HepG2 (cell line): ENCODE measurements around the gene CASKIN1. TPM values are rescaled to one million over a fixed set of nuclear protein-coding genes. Genes with fewer than 3 reads are reported as not detected.

Experiments
- ATAC-seq: fragments of 200-7000 bp; cut with Tn5 transposase; 3 replicates; pipeline ENCODE4 v1.9.1; 2020; ENCODE audit warnings: mild to moderate bottlenecking, moderate library complexity
- BruUV-seq: library from RNA; stranded (reverse); fragments of 400-500 nt; replicated peaks from 2 replicates; lab custom pipeline; 2021; lab: Mats Ljungman, UMichigan
- CTCF ChIA-PET: fragments of 300-600 bp; formaldehyde crosslinking; extraction: SDS; loops from one replicate; lab custom pipeline; 2021; ENCODE audit warnings: low total read pairs, inconsistent platforms, low intra/inter-chr PET ratio; lab: Yijun Ruan, JAX
- POLR2A ChIA-PET: fragments of 350-600 bp; sonication (Branson Sonifier 250); formaldehyde crosslinking; loops from one replicate; lab custom pipeline; 2020; ENCODE audit warnings: antibody characterized with exemption, inconsistent platforms; lab: Yijun Ruan, JAX
- DNase-seq: peaks from one replicate; pipeline ENCODE4 v3.0.0-alpha.2; 2015; ENCODE audit warnings: low spot score
- FAIRE-seq: peaks from 3 replicates; lab custom pipeline; 2011; peaks lifted over from hg19 to GRCh38; lab: Jason Lieb, UNC
- H2AFZ ChIP-seq: one replicate; pipeline ENCODE4 v1.6.1; 2011; ENCODE audit warnings: low read length, inconsistent platforms
- H3K27ac ChIP-seq: fragments of 300-600 bp; 3 replicates; pipeline ENCODE4 v1.8.0; 2011; ENCODE audit warnings: mixed run types, mild to moderate bottlenecking, mixed read lengths, low read length, inconsistent platforms; ENCODE audit not compliant: insufficient read depth; ENCODE audit errors: extremely low read length
- H3K27me3 ChIP-seq, 2 experiments: fragments of 200-600 bp in 1 of 2; 2 replicates in 1 of 2; 3 replicates in 1 of 2; pipeline versions ENCODE4 v1.6.0 to v1.8.0; 2011; ENCODE audit warnings: low read length in 2 of 2, mild to moderate bottlenecking in 2 of 2, moderate library complexity in 2 of 2, inconsistent platforms in 1 of 2; ENCODE audit not compliant: insufficient read depth in 2 of 2, control insufficient read depth in 1 of 2
- H3K36me3 ChIP-seq, 2 experiments: fragments of 200-600 bp in 1 of 2; replicated peaks in 1 of 2; 2 replicates in 1 of 2; 3 replicates in 1 of 2; pipeline versions ENCODE4 v1.5.1 to v1.8.0; 2011; ENCODE audit warnings: low read length in 2 of 2, inconsistent platforms in 1 of 2; ENCODE audit not compliant: insufficient read depth in 2 of 2, control insufficient read depth in 1 of 2
- H3K4me1 ChIP-seq: 2 replicates; pipeline ENCODE4 v1.5.1; 2012; ENCODE audit warnings: low read length, inconsistent platforms; ENCODE audit not compliant: insufficient read depth
- H3K4me2 ChIP-seq: 2 replicates; pipeline ENCODE4 v1.6.0; 2011; ENCODE audit warnings: low read depth, low read length, inconsistent platforms
- H3K4me3 ChIP-seq, 3 experiments: fragments of 200-600 bp in 1 of 3; sonication (generic), shearing (Covaris generic) in 1 of 3; replicated peaks in 1 of 3; 2 replicates each; pipeline ENCODE4 v1.5.1; 2011 to 2016; ENCODE audit warnings: low read length in 3 of 3, inconsistent platforms in 2 of 3, low read depth in 2 of 3, mild to moderate bottlenecking in 2 of 3, control low read depth in 1 of 3, mixed read lengths in 1 of 3; ENCODE audit not compliant: insufficient read depth in 1 of 3
- H3K79me2 ChIP-seq: one replicate; pipeline ENCODE4 v1.6.1; 2011; ENCODE audit warnings: low read length, inconsistent platforms; ENCODE audit not compliant: insufficient read depth
- H3K9ac ChIP-seq: 2 replicates; pipeline ENCODE4 v1.6.0; 2011; ENCODE audit warnings: mild to moderate bottlenecking, low read depth, low read length, inconsistent platforms; ENCODE audit not compliant: insufficient read depth
- H3K9me3 ChIP-seq: 2 replicates; pipeline ENCODE4 v1.5.1; 2012; ENCODE audit warnings: mild to moderate bottlenecking, low read length
- H4K20me1 ChIP-seq: 2 replicates; pipeline ENCODE4 v1.6.0; 2011; ENCODE audit warnings: inconsistent platforms, mild to moderate bottlenecking, low read length, moderate library complexity; ENCODE audit not compliant: insufficient read depth
- AGO2 ChIP-seq: fragments of 200-400 bp; formaldehyde crosslinking; optimal IDR thresholded peaks from 2 replicates; pipeline ENCODE3; 2017; ENCODE audit warnings: mild to moderate bottlenecking, low read depth, low read length, moderate library complexity
- ATF6 ChIP-seq: sonication (generic); formaldehyde crosslinking; conservative IDR thresholded peaks from 2 replicates; pipeline ENCODE4 v1.4.0; 2020; ENCODE audit warnings: missing genetic modification reagents
- CEBPB ChIP-seq: IDR thresholded peaks from 2 replicates; pipeline ENCODE4 v1.6.1; 2011; ENCODE audit warnings: low read depth, low read length, improper control_type of control experiment, borderline replicate concordance
- CHCHD3 ChIP-seq: sonication (generic); formaldehyde crosslinking; IDR thresholded peaks from 2 replicates; pipeline ENCODE4 v1.8.0; 2022; ENCODE audit warnings: mild to moderate bottlenecking, missing genetic modification reagents, moderate library complexity
- HNRNPLL ChIP-seq: fragments of 200-400 bp; formaldehyde crosslinking; IDR thresholded peaks from 2 replicates; pipeline ENCODE4 v1.6.1; 2017; ENCODE audit warnings: mild to moderate bottlenecking, low read depth, low read length; ENCODE audit not compliant: poor library complexity, severe bottlenecking
- KLF16 ChIP-seq, 2 experiments: sonication (generic) in 1 of 2; formaldehyde crosslinking in 1 of 2; IDR thresholded peaks; 2 replicates each; pipeline versions ENCODE4 v1.6.1 to v1.8.0; 2016 to 2023; ENCODE audit warnings: missing genetic modification reagents in 2 of 2, missing compliant biosample characterization in 1 of 2
- RAD51 ChIP-seq: fragments of 450-650 bp; IDR thresholded peaks from 2 replicates; pipeline ENCODE4 v1.6.1; 2016; ENCODE audit warnings: borderline replicate concordance
- RBFOX2 ChIP-seq: fragments of 200-400 bp; formaldehyde crosslinking; IDR thresholded peaks from 2 replicates; pipeline ENCODE4 v1.6.1; 2017; ENCODE audit warnings: low read depth, mild to moderate bottlenecking, low read length
- ZBTB49 ChIP-seq: sonication (generic); formaldehyde crosslinking; IDR thresholded peaks from 2 replicates; pipeline ENCODE4 v1.4.0; 2020; ENCODE audit warnings: missing genetic modification reagents, borderline replicate concordance
- ZFP82 ChIP-seq: sonication (generic); formaldehyde crosslinking; IDR thresholded peaks from 2 replicates; pipeline ENCODE4 v1.5.1; 2020; ENCODE audit warnings: mild to moderate bottlenecking, missing genetic modification reagents, borderline replicate concordance
- ZNF431 ChIP-seq: sonication (generic); formaldehyde crosslinking; IDR thresholded peaks from 2 replicates; pipeline ENCODE4 v1.9.0; 2022; ENCODE audit warnings: missing genetic modification reagents, low read depth, mild to moderate bottlenecking, borderline replicate concordance
- ZNF607 ChIP-seq: sonication (generic); formaldehyde crosslinking; IDR thresholded peaks from 2 replicates; pipeline ENCODE4 v1.5.1; 2020; ENCODE audit warnings: missing genetic modification reagents, mild to moderate bottlenecking, borderline replicate concordance
- ZNF776 ChIP-seq: sonication (generic); formaldehyde crosslinking; IDR thresholded peaks from 2 replicates; pipeline ENCODE4 v1.4.0; 2020; ENCODE audit warnings: mild to moderate bottlenecking, missing genetic modification reagents
- WGBS: methylation state at CpG from one replicate; pipeline ENCODE4 v1.1.6; 2017; ENCODE audit warnings: low lambda C conversion rate; 5-methylcytosine and 5-hydroxymethylcytosine counted together
- in situ Hi-C: cut with HindIII; loops from 2 replicates; pipeline ENCODE4 v1.10.0; 2017; ENCODE audit warnings: low pct_unique_long_range_greater_than_20kb; ENCODE audit not compliant: extremely low pct_ligation_motif_present
- intact Hi-C: fragments of 100-400 bp; cut with micrococcal nuclease; formaldehyde crosslinking; loops from one replicate; pipeline ENCODE4 v1.10.0; 2022; ENCODE audit not compliant: unreplicated experiment
- polyA plus RNA-seq, 8 experiments: library from polyadenylated mRNA; depleted of rRNA in 3 of 8; stranded (reverse) in 7 of 8; unstranded in 1 of 8; fragments of >200 nt; fragmentation: Illumina TruSeq in 4 of 8; extraction: Trizol in 4 of 8; gene quantifications; 2 replicates each; pipeline versions ENCODE4 v1.2.1 to v1.2.3, GENCODE V29; 2011 to 2016; ENCODE audit warnings: low read depth in 4 of 8, missing spikeins in 1 of 8, mixed read lengths in 1 of 8; ENCODE audit not compliant: insufficient read depth in 1 of 8
- total RNA-seq, 5 experiments: library from RNA; depleted of rRNA; stranded (reverse); fragments of >200 nt; fragmentation: Illumina TruSeq; extraction: Trizol; gene quantifications; 2 replicates each; pipeline ENCODE4 v1.2.3, GENCODE V29; 2016; ENCODE audit warnings: low read depth in 1 of 5

The CASKIN1 gene
- total and polyA plus RNA-seq, 2 of the 13 experiments (the other 11 are each of a cell fraction or from before 2014, with no cell fraction given), result 1.2 to 2.2 TPM

GRCh38 chr16:2177561-2177960, 18.8 kb downstream of the CASKIN1 start:
- no peak for FAIRE-seq
- TSS peak; percentile 79 for BruUV-seq
- H2AFZ ChIP-seq, result no peak overlapping the region
- no peak overlapping the region for H3K4me2 ChIP-seq
- H3K9ac ChIP-seq, result no peak overlapping the region
- no peaks in the 10 kb centered on the region for H4K20me1 ChIP-seq
- no peak overlapping the region for H3K4me3 ChIP-seq
- no peak for ATAC-seq
- in situ Hi-C loops, result no loop called here
- intact Hi-C loops, result no loop called here
- CTCF ChIA-PET, result no interaction called here
- POLR2A ChIA-PET, result interaction anchor here (1.1 to 1.7 kb wide), 2 partner anchors 19 to 22 kb away, joined by 3 to 5 read pairs; partner anchors contain the start of gene TRAF7
- DNase-seq, result no peak
- TF ChIP-seq HNRNPLL, result no peak
- no peak for TF ChIP-seq ZFP82 (CRISPR knock-in tag)
- peak; percentile 16 for TF ChIP-seq AGO2
- no peak for TF ChIP-seq ATF6
- TF ChIP-seq RAD51, result no peak
- TF ChIP-seq ZBTB49 (CRISPR knock-in tag), result no peak
- no peak for TF ChIP-seq ZNF776 (CRISPR knock-in tag)
- no peak for TF ChIP-seq CHCHD3 (CRISPR knock-in tag)
- TF ChIP-seq ZNF607 (CRISPR knock-in tag), result no peak
- TF ChIP-seq CEBPB, result no peak
- no peak for TF ChIP-seq KLF16 (CRISPR knock-in tag; IDR thresholded peaks at IDR 0.05)
- TF ChIP-seq RBFOX2, result 0 out of 2 replicates have a peak, but pooled peaks have one; percentile 11
- TF ChIP-seq ZNF431 (CRISPR knock-in tag), result no peak
- peaks cover 7 to 26% of the 10 kb centered on the region in 2 experiments; a peak in 2 of 5 replicates for H3K36me3 ChIP-seq
- no peak overlapping the region for H3K27ac ChIP-seq
- H3K27me3 ChIP-seq, result no peaks in the 10 kb centered on the region
- WGBS, result 95% methylated on average over 18 of the region's 20 CpGs
- H3K4me1 ChIP-seq, result peaks cover 10% of the 10 kb centered on the region
- no peaks in the 10 kb centered on the region for H3K79me2 ChIP-seq
- H3K9me3 ChIP-seq, result no peaks in the 10 kb centered on the region
